NCI-H146 (cell line): ENCODE data around the gene PKNOX2.
A peak's percentile ranks its signal among the peaks of the same experiment; 100 is the strongest.

Source experiments
- DNase-seq: peaks from one replicate; lab custom pipeline; 2025; lab: John Stamatoyannopoulos, UW

Gene PKNOX2

GRCh38 chr11:125413226-125413625 is 248.7 kb downstream of the PKNOX2 start:
- no peak for DNase-seq

GRCh38 chr11:125414121-125414520 is 249.6 kb downstream of the PKNOX2 start:
- DNase-seq, result no peak

- DNase-seq, result no peak
Observed at GRCh38 chr11:125416981-125417935, 252.7 kb downstream of the PKNOX2 start.

- DNase-seq, result no peak
Observed at GRCh38 chr11:125418396-125418795, 253.8 kb downstream of the PKNOX2 start.

GRCh38 chr11:125422681-125423080 is 258.1 kb downstream of the PKNOX2 start:
- DNase-seq, result no peak

- no peak for DNase-seq
Observed at GRCh38 chr11:125423247-125423849, 258.8 kb downstream of the PKNOX2 start.

- no peak for DNase-seq
Observed at GRCh38 chr11:125425601-125426000, 261.1 kb downstream of the PKNOX2 start.

GRCh38 chr11:125426818-125427528 is 262.4 kb downstream of the PKNOX2 start:
- DNase-seq, result no peak

GRCh38 chr11:125428486-125429173 is 264.1 kb downstream of the PKNOX2 start:
- DNase-seq, result no peak

- no peak for DNase-seq
Observed at GRCh38 chr11:125429174-125429707, 264.7 kb downstream of the PKNOX2 start.

GRCh38 chr11:125429807-125430678 is 265.5 kb downstream of the PKNOX2 start:
- no peak for DNase-seq

GRCh38 chr11:125431009-125431408 is 266.5 kb downstream of the PKNOX2 start:
- DNase-seq, result no peak

- no peak for DNase-seq
Observed at GRCh38 chr11:125431481-125431880, 266.9 kb downstream of the PKNOX2 start.

- peak; percentile 5 for DNase-seq
Observed at GRCh38 chr11:125433454-125434121, 269.0 kb downstream of the PKNOX2 start.

GRCh38 chr11:125435461-125436238 is 271.1 kb downstream of the PKNOX2 start:
- DNase-seq, result no peak

GRCh38 chr11:125441648-125442410 is 277.3 kb downstream of the PKNOX2 start:
- DNase-seq, result no peak

- DNase-seq, result no peak
Observed at GRCh38 chr11:125442946-125443345, 278.4 kb downstream of the PKNOX2 start.

- DNase-seq, result no peak
Observed at GRCh38 chr11:125443767-125444311, 279.3 kb downstream of the PKNOX2 start.
